ENCODE results near the gene FAM114A1.

FAM114A1 gene

GRCh38 chr4:38823766-38824165, 43.8 kb upstream of the FAM114A1 start:
- Histone ChIP-seq H3K4me2 (ENCODE audit: low read length) (no peak overlapping the region), H3K4me3 (ENCODE audit: low read length) (no peak overlapping the region), H4K20me1 (ENCODE audit: control insufficient read depth, insufficient read depth, low read depth, low read length) (no peaks in the 10 kb centered on the region), H3K27me3 (ENCODE audit: control insufficient read depth, low read length) (no peaks in the 10 kb centered on the region), H3K4me1 (ENCODE audit: control insufficient read depth, low read length) (peaks cover 20% of the 10 kb centered on the region), H3K36me3 (ENCODE audit: control insufficient read depth, low read length) (peaks cover 28% of the 10 kb centered on the region), H3K9me3 (ENCODE audit: control insufficient read depth, insufficient read depth, low read length) (peaks cover 12% of the 10 kb centered on the region; the same call in 1 of the 2 replicates), H3F3A (ENCODE audit: control insufficient read depth, insufficient read depth) (0 out of 2 replicates have a peak, but pooled peaks cover 3% of the 10 kb centered on the region), H3K27ac (ENCODE audit: low read depth, low read length) (no peak overlapping the region), H3K9me2 (replicated peaks; ENCODE audit: control insufficient read depth, low read length) (no peaks in the 10 kb centered on the region), H3K79me2 (ENCODE audit: control insufficient read depth, low read length) (no peaks in the 10 kb centered on the region)
- TF ChIP-seq EZH2phosphoT487 (IDR thresholded peaks at IDR 0.05; ENCODE audit: borderline replicate concordance, low read length) (no peak), CTCF (IDR thresholded peaks at IDR 0.05; ENCODE audit: low read depth, low read length, poor library complexity, severe bottlenecking) (no peak)

- H3K4me3 ChIP-seq (ENCODE audit: low read length), result no peak overlapping the region
Measured at GRCh38 chr4:38829237-38829636, 38.4 kb upstream of the FAM114A1 start.

DNA sequence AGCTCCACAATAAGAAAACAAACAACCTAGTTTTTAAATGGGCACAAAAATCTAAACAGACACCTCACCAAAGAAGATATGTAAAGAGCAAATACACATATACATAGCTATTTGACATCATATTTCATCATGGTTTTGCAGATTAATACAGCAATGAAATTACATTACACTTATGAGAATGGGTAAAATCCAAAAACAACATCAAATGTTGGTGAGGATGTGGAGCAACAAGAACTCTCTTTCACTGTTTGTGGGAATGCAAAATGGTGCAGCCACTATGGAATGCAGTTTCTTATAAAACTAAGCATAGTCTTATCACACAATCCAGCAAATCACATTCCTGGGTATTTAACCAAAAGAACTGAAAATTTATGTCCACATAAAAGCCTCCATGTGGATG, 36.0 kb upstream of the FAM114A1 start:
- Histone ChIP-seq H3K9me2 (replicated peaks; ENCODE audit: control insufficient read depth, low read length) (no peaks in the 10 kb centered on the region), H3K27me3 (ENCODE audit: control insufficient read depth, low read length) (no peaks in the 10 kb centered on the region), H3K9me3 (ENCODE audit: control insufficient read depth, insufficient read depth, low read length) (peaks cover 8% of the 10 kb centered on the region; the same call in 1 of the 2 replicates), H3K79me2 (ENCODE audit: control insufficient read depth, low read length) (peaks cover 52% of the 10 kb centered on the region), H4K20me1 (ENCODE audit: control insufficient read depth, insufficient read depth, low read depth, low read length) (no peaks in the 10 kb centered on the region), H3K4me3 (ENCODE audit: low read length) (no peak overlapping the region), H3K4me1 (ENCODE audit: control insufficient read depth, low read length) (no peaks in the 10 kb centered on the region), H3K4me2 (ENCODE audit: low read length) (no peak overlapping the region), H3F3A (ENCODE audit: control insufficient read depth, insufficient read depth) (no peaks in the 10 kb centered on the region), H3K36me3 (ENCODE audit: control insufficient read depth, low read length) (peaks cover 22% of the 10 kb centered on the region), H3K27ac (ENCODE audit: low read depth, low read length) (no peak overlapping the region)
- TF ChIP-seq EZH2phosphoT487 (IDR thresholded peaks at IDR 0.05; ENCODE audit: borderline replicate concordance, low read length), result no peak
- TF ChIP-seq CTCF (IDR thresholded peaks at IDR 0.05; ENCODE audit: low read depth, low read length, poor library complexity, severe bottlenecking), result no peak

More at GRCh38 chr4:38829237-38829636, 38.4 kb upstream of the FAM114A1 start:
- peaks cover 31% of the 10 kb centered on the region for H3K79me2 ChIP-seq (ENCODE audit: control insufficient read depth, low read length)
- no peak for TF ChIP-seq EZH2phosphoT487 (IDR thresholded peaks at IDR 0.05; ENCODE audit: borderline replicate concordance, low read length)
- no peak for TF ChIP-seq CTCF (IDR thresholded peaks at IDR 0.05; ENCODE audit: low read depth, low read length, poor library complexity, severe bottlenecking)
- no peaks in the 10 kb centered on the region for H3K27me3 ChIP-seq (ENCODE audit: control insufficient read depth, low read length)
- H3K4me2 ChIP-seq (ENCODE audit: low read length), result no peak overlapping the region
- H3K27ac ChIP-seq (ENCODE audit: low read depth, low read length), result no peak overlapping the region
- H3K4me1 ChIP-seq (ENCODE audit: control insufficient read depth, low read length), result no peaks in the 10 kb centered on the region
- H3K36me3 ChIP-seq (ENCODE audit: control insufficient read depth, low read length), result peaks cover 24% of the 10 kb centered on the region
- H3K9me2 ChIP-seq (replicated peaks; ENCODE audit: control insufficient read depth, low read length), result no peaks in the 10 kb centered on the region
- H4K20me1 ChIP-seq (ENCODE audit: control insufficient read depth, insufficient read depth, low read depth, low read length), result no peaks in the 10 kb centered on the region
- H3F3A ChIP-seq (ENCODE audit: control insufficient read depth, insufficient read depth), result no peaks in the 10 kb centered on the region
- H3K9me3 ChIP-seq (ENCODE audit: control insufficient read depth, insufficient read depth, low read length), result no peaks in the 10 kb centered on the region

All from DOHH2 (cell line).